ENCODE measurements around the gene FNIP1.
"Not testable (repeated sequence)": the region's sequence is repeated elsewhere in the genome, so short reads cannot be mapped to it uniquely, and the experiment has no call there.

The FNIP1 gene

GRCh38 chr5:131796793-131797693, at the start of gene FNIP1:
Gene FNIP1, minus strand, starts transcription at chr5:131797017. Its CDS starts 96 bp downstream, at chr5:131796921.
- DNase-seq, result peak; percentile 90 to 97

- DNase-seq, result no peak
Measured at GRCh38 chr5:131846536-131846935, 49.7 kb upstream of the FNIP1 start.

- no peak for DNase-seq
Measured at GRCh38 chr5:131845828-131846227, 49.0 kb upstream of the FNIP1 start.

- DNase-seq, result not testable (repeated sequence)
Measured at GRCh38 chr5:131842971-131843370, 46.2 kb upstream of the FNIP1 start.

- not testable (repeated sequence) for DNase-seq
Measured at GRCh38 chr5:131832702-131833101, 35.9 kb upstream of the FNIP1 start.

- DNase-seq, result no peak
Measured at GRCh38 chr5:131825404-131826013, 28.7 kb upstream of the FNIP1 start.

GRCh38 chr5:131824631-131825030, 27.8 kb upstream of the FNIP1 start:
- DNase-seq, result no peak

GRCh38 chr5:131821221-131821620, 24.4 kb upstream of the FNIP1 start:
- no peak for DNase-seq

GRCh38 chr5:131818001-131818724, 21.3 kb upstream of the FNIP1 start:
- no peak for DNase-seq

GRCh38 chr5:131814990-131815389, 18.2 kb upstream of the FNIP1 start:
- DNase-seq, result no peak

GRCh38 chr5:131812371-131813160, 15.7 kb upstream of the FNIP1 start:
- DNase-seq, result peak in 1 of 2 experiments; percentile 11

- peak in 1 of 2 experiments; percentile 6 for DNase-seq
Measured at GRCh38 chr5:131810510-131811249, 13.9 kb upstream of the FNIP1 start.

- no peak for DNase-seq
Measured at GRCh38 chr5:131795879-131796792, 681 bp downstream of the FNIP1 start.

- DNase-seq, result no peak
Measured at GRCh38 chr5:131795228-131795627, 1.6 kb downstream of the FNIP1 start.

GRCh38 chr5:131794586-131794985, 2.2 kb downstream of the FNIP1 start:
- no peak for DNase-seq

GRCh38 chr5:131792896-131793295, 3.9 kb downstream of the FNIP1 start:
- no peak for DNase-seq

GRCh38 chr5:131791866-131792265, 5.0 kb downstream of the FNIP1 start:
- no peak for DNase-seq

GRCh38 chr5:131790550-131790949, 6.3 kb downstream of the FNIP1 start:
- DNase-seq, result no peak

GRCh38 chr5:131789765-131790164, 7.1 kb downstream of the FNIP1 start:
- DNase-seq, result no peak

- no peak for DNase-seq
Measured at GRCh38 chr5:131787736-131788135, 9.1 kb downstream of the FNIP1 start.

All from NCI-H446 (cell line).